GM23248 (cell line): Measurements from ENCODE around the gene KIFC3. TPM values are rescaled to one million over a fixed set of nuclear protein-coding genes. Genes with fewer than 3 reads are reported as not detected.

Experiments
- DNase-seq: peaks from one replicate; pipeline ENCODE4 v3.0.0-alpha.2; 2015
- H2AFZ ChIP-seq: fragments of 200-600 bp; sonication (generic); 2 replicates; pipeline ENCODE4 v1.6.1; 2016; ENCODE audit warnings: antibody characterized with exemption
- H3F3A ChIP-seq: fragments of 200-600 bp; sonication (generic); 2 replicates; pipeline ENCODE4 v1.6.1; 2016; ENCODE audit warnings: mild to moderate bottlenecking, antibody characterized with exemption, mixed run types; ENCODE audit not compliant: insufficient read depth
- H3K27ac ChIP-seq: fragments of 200-600 bp; sonication (generic); 2 replicates; pipeline ENCODE4 v1.5.1; 2016; ENCODE audit warnings: mild to moderate bottlenecking
- H3K27me3 ChIP-seq: fragments of 200-600 bp; sonication (generic); replicated peaks from 2 replicates; pipeline ENCODE4 v1.6.1; 2016; ENCODE audit warnings: mild to moderate bottlenecking; ENCODE audit not compliant: insufficient read depth
- H3K36me3 ChIP-seq: fragments of 200-600 bp; sonication (generic); 2 replicates; pipeline ENCODE4 v1.6.1; 2016; ENCODE audit warnings: low read depth, mild to moderate bottlenecking
- H3K4me1 ChIP-seq: fragments of 200-600 bp; sonication (generic); 2 replicates; pipeline ENCODE4 v1.6.1; 2016; ENCODE audit warnings: mild to moderate bottlenecking; ENCODE audit not compliant: insufficient read depth
- H3K4me2 ChIP-seq: fragments of 200-600 bp; sonication (generic); one replicate; pipeline ENCODE4 v1.6.1; 2016; ENCODE audit warnings: mild to moderate bottlenecking; ENCODE audit not compliant: unreplicated experiment
- H3K4me3 ChIP-seq: fragments of 200-600 bp; sonication (generic); 2 replicates; pipeline ENCODE4 v1.5.1; 2016; ENCODE audit warnings: mild to moderate bottlenecking
- H3K79me2 ChIP-seq: fragments of 200-600 bp; sonication (generic); 2 replicates; pipeline ENCODE4 v1.6.1; 2016; ENCODE audit warnings: mild to moderate bottlenecking; ENCODE audit not compliant: insufficient read depth
- H3K9ac ChIP-seq: fragments of 200-600 bp; sonication (generic); 2 replicates; pipeline ENCODE4 v1.6.1; 2016; ENCODE audit warnings: mild to moderate bottlenecking
- H3K9me2 ChIP-seq: fragments of 200-600 bp; sonication (generic); 2 replicates; pipeline ENCODE4 v1.6.1; 2016; ENCODE audit warnings: mixed run types, mild to moderate bottlenecking, moderate library complexity; ENCODE audit not compliant: insufficient read depth
- H3K9me3 ChIP-seq: fragments of 200-600 bp; sonication (generic); one replicate; pipeline ENCODE4 v1.6.1; 2017; ENCODE audit warnings: low read depth
- H4K20me1 ChIP-seq: fragments of 200-600 bp; sonication (generic); 2 replicates; pipeline ENCODE4 v1.6.0; 2016; ENCODE audit not compliant: insufficient read depth
- EZH2 ChIP-seq: fragments of 200-600 bp; sonication (generic); IDR thresholded peaks from 2 replicates; pipeline ENCODE4 v1.6.1; 2018; ENCODE audit warnings: antibody characterized with exemption, mild to moderate bottlenecking; ENCODE audit not compliant: insufficient read depth, poor library complexity, severe bottlenecking
- EZH2phosphoT487 ChIP-seq: fragments of 200-600 bp; sonication (generic); IDR thresholded peaks from 2 replicates; pipeline ENCODE4 v1.6.1; 2018; ENCODE audit warnings: antibody characterized with exemption, moderate library complexity, mild to moderate bottlenecking, low read depth; ENCODE audit not compliant: insufficient read depth
- WGBS, 2 experiments: methylation state at CpG; one replicate each; pipeline ENCODE4 v1.1.6; 2015 to 2017; ENCODE audit warnings: low lambda C conversion rate in 2 of 2, low coverage in 1 of 2; ENCODE audit errors: missing lambda C conversion rate in 2 of 2; 5-methylcytosine and 5-hydroxymethylcytosine counted together
- in situ Hi-C: fragments of 300-500 bp; cut with MboI; formaldehyde crosslinking; loops from 2 replicates; pipeline ENCODE4 v1.15.0; 2020
- polyA plus RNA-seq: library from polyadenylated mRNA; unstranded; fragments of >200 nt; fragmentation: Nextera tagmentation; extraction: Ambion mirVana; gene quantifications from 2 replicates; pipeline ENCODE4 v1.2.1, GENCODE V29; 2016
- total RNA-seq: library from RNA; depleted of rRNA; stranded (reverse); fragments of >200 nt; shearing (Covaris generic); gene quantifications from 2 replicates; pipeline ENCODE4 v1.2.3, GENCODE V29; 2014

The KIFC3 gene
- total and polyA plus RNA-seq, 2 experiments from 2014 or later = 27.0 to 65.3 TPM

DNA sequence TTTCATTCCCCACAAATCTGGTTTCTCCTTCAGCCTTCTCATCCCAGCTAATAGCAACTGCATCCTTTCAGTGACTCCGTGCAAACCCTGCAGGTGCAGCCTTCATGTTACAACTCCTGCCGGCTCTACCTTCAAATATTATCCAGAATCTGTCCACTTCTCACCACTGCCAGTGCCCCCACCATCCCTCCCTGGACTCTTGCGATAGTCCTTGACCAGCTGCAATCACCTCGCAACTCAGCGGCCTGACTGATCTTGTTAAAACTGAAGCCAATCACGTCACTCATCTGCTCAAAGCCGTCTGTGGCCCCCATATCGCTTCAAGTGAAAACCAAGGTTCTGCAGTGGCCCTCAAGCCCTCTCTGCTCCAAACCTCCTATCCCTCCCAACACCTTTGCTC is 42.8 kb upstream of the KIFC3 start:
- no peaks in the 10 kb centered on the region for H4K20me1 ChIP-seq
- 74% methylated on average over 8 of the region's 8 CpGs for WGBS, 2 experiments
- H3K4me2 ChIP-seq = no peak overlapping the region
- TF ChIP-seq EZH2 (no peak), EZH2phosphoT487 (no peak)
- no peaks in the 10 kb centered on the region for H3K9me2 ChIP-seq
- H3K27me3 ChIP-seq = no peaks in the 10 kb centered on the region; the same call in none of the 2 replicates
- no peak overlapping the region for H3K9ac ChIP-seq
- DNase-seq = no peak
- H3K36me3 ChIP-seq = no peaks in the 10 kb centered on the region
- no peaks in the 10 kb centered on the region for H3K4me1 ChIP-seq
- no peak overlapping the region for H2AFZ ChIP-seq
- H3K27ac ChIP-seq = no peak overlapping the region
- H3K4me3 ChIP-seq = no peak overlapping the region
- in situ Hi-C loops = no loop called here
- no peaks in the 10 kb centered on the region for H3K9me3 ChIP-seq
- no peaks in the 10 kb centered on the region for H3F3A ChIP-seq
- no peaks in the 10 kb centered on the region for H3K79me2 ChIP-seq

DNA sequence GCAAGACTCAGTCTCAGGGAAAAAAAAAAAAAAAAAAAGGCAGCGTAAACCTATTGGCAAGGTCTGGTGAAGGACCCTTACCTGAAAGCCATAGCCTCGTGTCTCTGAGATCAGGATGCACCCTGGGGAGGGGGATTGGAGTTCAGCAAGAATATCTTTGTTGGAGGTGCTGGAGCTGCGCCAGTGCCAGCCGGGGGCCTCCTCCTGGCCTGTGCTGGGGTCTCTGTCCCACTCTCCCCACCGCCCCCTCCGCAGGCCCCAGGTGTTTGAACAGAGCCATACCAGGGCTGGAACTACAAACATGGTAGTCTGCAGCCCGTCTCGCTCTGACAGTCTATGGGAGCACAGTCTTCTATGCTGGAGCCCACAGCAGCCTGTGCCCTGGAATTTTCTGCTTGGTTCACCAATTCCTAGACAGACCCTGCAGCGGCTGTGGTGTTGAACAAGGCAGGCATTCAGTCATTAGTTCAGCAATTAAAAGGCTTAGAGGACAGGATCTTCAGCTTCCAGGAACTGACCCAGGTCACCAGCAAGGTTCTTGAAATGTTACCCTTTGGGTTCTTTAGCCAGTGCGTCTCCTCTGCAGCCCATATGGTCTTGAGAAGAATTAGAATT is 42.2 kb upstream of the KIFC3 start:
- no peak for DNase-seq
- Histone ChIP-seq H2AFZ (no peak overlapping the region), H3K9ac (no peak overlapping the region), H4K20me1 (no peaks in the 10 kb centered on the region), H3K4me3 (no peak overlapping the region), H3K27me3 (no peaks in the 10 kb centered on the region; the same call in none of the 2 replicates), H3K4me2 (no peak overlapping the region), H3K4me1 (no peaks in the 10 kb centered on the region), H3F3A (no peaks in the 10 kb centered on the region), H3K79me2 (no peaks in the 10 kb centered on the region), H3K27ac (no peak overlapping the region), H3K9me2 (no peaks in the 10 kb centered on the region), H3K36me3 (no peaks in the 10 kb centered on the region), H3K9me3 (no peaks in the 10 kb centered on the region)
- no peak for TF ChIP-seq EZH2phosphoT487
- no peak for TF ChIP-seq EZH2
- in situ Hi-C loops = no loop called here
- 71% methylated on average over 10 of the region's 10 CpGs for WGBS, 2 experiments

DNA sequence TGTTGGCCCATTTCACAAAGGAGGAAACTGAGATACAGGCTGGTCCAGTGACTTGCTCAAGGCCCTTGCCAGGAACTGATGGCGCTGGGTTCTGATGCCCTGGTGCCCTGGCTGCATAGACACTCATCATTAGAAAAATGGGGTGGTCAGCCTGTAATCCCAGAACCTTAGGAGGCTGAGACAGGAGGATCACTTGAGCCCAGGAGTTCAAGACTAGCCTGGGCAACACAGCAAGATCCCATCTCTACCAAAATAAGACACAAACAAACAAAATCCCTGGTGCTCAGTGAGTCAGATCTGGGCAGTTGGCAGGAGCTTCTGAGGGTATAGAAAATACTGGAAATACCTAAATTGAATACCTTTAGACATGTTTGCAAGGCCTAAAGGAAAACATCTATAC is 41.1 kb upstream of the KIFC3 start:
- in situ Hi-C loops = no loop called here
- WGBS, 2 experiments = 94 to 100% methylated on average over 1 of the region's 1 CpG
- H3K9me2 ChIP-seq = no peaks in the 10 kb centered on the region
- no peaks in the 10 kb centered on the region for H3K4me1 ChIP-seq
- no peaks in the 10 kb centered on the region for H3K36me3 ChIP-seq
- no peak overlapping the region for H3K4me3 ChIP-seq
- no peak overlapping the region for H2AFZ ChIP-seq
- no peaks in the 10 kb centered on the region for H4K20me1 ChIP-seq
- H3K79me2 ChIP-seq = no peaks in the 10 kb centered on the region
- no peak overlapping the region for H3K27ac ChIP-seq
- no peaks in the 10 kb centered on the region for H3F3A ChIP-seq
- no peak overlapping the region for H3K4me2 ChIP-seq
- TF ChIP-seq EZH2 (no peak), EZH2phosphoT487 (no peak)
- no peak for DNase-seq
- H3K9ac ChIP-seq = no peak overlapping the region
- no peaks in the 10 kb centered on the region for H3K9me3 ChIP-seq
- H3K27me3 ChIP-seq = no peaks in the 10 kb centered on the region; the same call in none of the 2 replicates

DNA sequence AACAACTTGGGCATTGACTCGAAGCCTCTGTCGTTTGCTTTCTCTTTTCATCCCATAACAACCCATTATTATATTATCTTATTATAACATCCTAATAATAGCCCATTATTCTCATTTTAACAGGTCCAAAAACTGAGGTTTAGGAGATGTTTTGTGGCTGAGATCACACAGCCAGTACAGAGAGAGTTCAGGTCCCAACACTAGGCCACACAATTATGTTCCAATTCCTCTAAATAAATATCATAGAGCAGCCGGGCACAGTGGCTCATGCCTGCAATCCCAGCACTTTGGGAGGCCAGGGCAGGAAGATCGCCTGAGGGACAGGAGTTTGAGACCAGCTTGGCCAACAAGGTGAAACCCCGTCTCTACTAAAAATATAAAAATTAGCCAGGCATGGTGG is 40.3 kb upstream of the KIFC3 start:
- Histone ChIP-seq H3K27ac (no peak overlapping the region), H3K4me2 (no peak overlapping the region), H3K79me2 (no peaks in the 10 kb centered on the region), H2AFZ (no peak overlapping the region), H3K4me1 (no peaks in the 10 kb centered on the region), H3K36me3 (no peaks in the 10 kb centered on the region), H4K20me1 (no peaks in the 10 kb centered on the region), H3K9me2 (no peaks in the 10 kb centered on the region), H3K4me3 (no peak overlapping the region), H3K9ac (no peak overlapping the region), H3F3A (no peaks in the 10 kb centered on the region), H3K9me3 (no peaks in the 10 kb centered on the region), H3K27me3 (no peaks in the 10 kb centered on the region; the same call in none of the 2 replicates)
- 74 to 83% methylated on average over 5 of the region's 5 CpGs for WGBS, 2 experiments
- in situ Hi-C loops = no loop called here
- no peak for TF ChIP-seq EZH2phosphoT487
- DNase-seq = no peak
